ENCODE measurements around the gene GYPE. TPM values are rescaled to one million over a fixed set of nuclear protein-coding genes. Genes with fewer than 3 reads are reported as not detected.
"Not testable (repeated sequence)": the region's sequence is repeated elsewhere in the genome, so short reads cannot be mapped to it uniquely, and the experiment has no call there.

Gene GYPE
- total RNA-seq, 2 donors from 2014 or later = not detected

DNA sequence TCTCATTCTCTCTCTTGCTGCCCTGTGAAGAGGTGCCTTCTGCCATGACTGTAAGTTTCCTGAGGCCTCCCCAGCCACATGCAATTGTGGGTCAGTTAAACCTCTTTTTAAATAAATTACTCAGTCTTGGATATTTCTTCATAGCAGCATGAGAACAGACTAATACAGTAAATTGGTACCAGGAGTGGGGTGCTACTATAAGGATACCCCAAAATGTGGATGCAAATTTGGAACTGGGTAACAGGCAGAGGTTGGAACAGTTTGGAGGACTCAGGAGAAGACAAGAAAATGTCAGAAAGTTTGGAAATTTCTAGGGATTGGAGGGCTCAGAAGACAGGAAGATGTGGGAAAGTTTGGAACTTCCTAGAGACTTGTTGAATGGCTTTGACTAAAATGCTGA, 74.8 kb downstream of the GYPE start:
- H3K27me3 ChIP-seq; H3K4me3 ChIP-seq; DNase-seq; H3K4me1 ChIP-seq; intact Hi-C loops (cut with DNase I); ATAC-seq; H3K36me3 ChIP-seq (replicated peaks in 1 of 2; ENCODE audit: insufficient read depth in 1 of 2, low read depth in 2 of 2); H3K27ac ChIP-seq: not testable (repeated sequence)
- H3K9me3 ChIP-seq = peaks cover 0 to 10% (median 0%) of the 10 kb centered on the region in 3 donors

DNA sequence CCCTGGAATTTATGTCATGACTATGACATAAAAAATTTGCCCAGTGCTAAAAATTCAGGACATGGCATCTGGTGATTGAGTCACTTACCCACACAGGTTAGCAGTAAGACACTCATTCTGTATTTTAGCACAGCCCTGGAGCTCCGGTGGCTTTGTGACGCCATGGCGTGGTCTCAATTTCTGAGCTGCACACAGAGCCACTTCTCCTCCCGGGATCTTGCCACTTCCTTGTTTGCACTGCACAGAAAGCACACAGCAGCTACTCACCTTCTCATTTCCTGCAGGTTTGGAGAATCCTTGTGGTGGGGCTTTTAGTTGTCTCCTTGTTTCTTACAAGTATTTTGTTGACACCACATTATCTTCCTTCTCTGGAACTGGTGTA, 76.1 kb downstream of the GYPE start:
- H3K27ac ChIP-seq; intact Hi-C loops (cut with DNase I); H3K4me1 ChIP-seq; H3K4me3 ChIP-seq; ATAC-seq; DNase-seq; H3K27me3 ChIP-seq; H3K36me3 ChIP-seq (replicated peaks in 1 of 2; ENCODE audit: insufficient read depth in 1 of 2, low read depth in 2 of 2): not testable (repeated sequence)
- peaks cover 0 to 10% (median 0%) of the 10 kb centered on the region in 3 donors for H3K9me3 ChIP-seq
- 40 to 69% methylated on average over 4 of the region's 4 CpGs for WGBS, 2 donors

Other genes with a start within 250 kb of the GYPE start
- not detected for gene FREM3, start 204.9 kb downstream of the GYPE start, total RNA-seq
- not detected for gene GYPB, start 113.8 kb upstream of the GYPE start, total RNA-seq
- gene GYPA, start 235.2 kb upstream of the GYPE start, total RNA-seq = not detected

All from body of pancreas (tissue), 4 donors.